Islet of Langerhans (tissue), 1 donor: Measurements from ENCODE around the gene SLC49A3.
"Not testable (repeated sequence)": the region's sequence is repeated elsewhere in the genome, so short reads cannot be mapped to it uniquely, and the experiment has no call there.

Source experiments
- FAIRE-seq: peaks from one replicate; lab custom pipeline; 2011; peaks lifted over from hg19 to GRCh38; lab: Jason Lieb, UNC

The SLC49A3 gene

GRCh38 chr4:688854-689681 lies at the start of gene SLC49A3:
Gene SLC49A3, minus strand, starts transcription at chr4:689151. Its CDS starts 24 bp downstream, at chr4:689127.
- FAIRE-seq = no peak

- FAIRE-seq = not testable (repeated sequence)
Observed at GRCh38 chr4:736561-736960, 47.6 kb upstream of the SLC49A3 start.

DNA sequence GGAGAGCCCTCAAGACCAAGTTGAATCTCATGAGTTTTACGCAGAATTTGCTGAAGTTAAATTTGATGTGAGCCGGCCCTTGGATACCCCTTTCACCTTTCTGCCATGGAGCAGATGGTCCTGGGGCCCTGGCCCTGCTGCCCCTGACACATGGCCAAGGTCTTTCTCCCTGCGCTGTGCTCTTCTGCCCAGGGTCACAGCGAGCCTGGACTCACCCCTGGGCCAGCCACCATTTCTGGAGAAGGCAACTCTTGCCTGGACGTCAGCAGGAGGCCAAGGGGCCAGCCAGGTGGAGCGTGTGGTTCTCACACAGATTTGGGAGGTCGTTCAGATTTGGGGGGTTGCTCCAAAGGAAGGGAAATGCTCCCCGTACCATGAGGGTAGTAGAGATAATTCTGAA lies 46.6 kb upstream of the SLC49A3 start:
- no peak for FAIRE-seq

DNA sequence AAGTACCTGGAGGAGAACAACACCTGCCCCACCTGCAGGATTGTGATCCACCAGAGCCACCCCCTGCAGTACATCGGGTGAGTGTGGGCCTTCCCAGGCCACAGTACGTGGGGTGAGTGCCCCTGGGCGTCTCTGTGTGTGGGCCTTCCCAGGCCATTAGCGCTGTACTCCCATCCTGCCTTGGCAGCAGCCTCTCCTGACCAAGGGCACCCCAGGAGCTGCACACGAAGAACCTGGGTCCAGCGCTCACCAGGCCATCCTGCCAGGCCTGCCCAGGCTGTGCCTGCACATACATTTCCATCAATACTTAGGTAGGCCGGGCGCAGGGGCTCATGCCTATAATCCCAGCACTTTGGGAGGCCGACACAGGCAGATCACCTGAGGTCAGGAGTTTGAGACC lies 46.0 kb upstream of the SLC49A3 start:
- FAIRE-seq = no peak

DNA sequence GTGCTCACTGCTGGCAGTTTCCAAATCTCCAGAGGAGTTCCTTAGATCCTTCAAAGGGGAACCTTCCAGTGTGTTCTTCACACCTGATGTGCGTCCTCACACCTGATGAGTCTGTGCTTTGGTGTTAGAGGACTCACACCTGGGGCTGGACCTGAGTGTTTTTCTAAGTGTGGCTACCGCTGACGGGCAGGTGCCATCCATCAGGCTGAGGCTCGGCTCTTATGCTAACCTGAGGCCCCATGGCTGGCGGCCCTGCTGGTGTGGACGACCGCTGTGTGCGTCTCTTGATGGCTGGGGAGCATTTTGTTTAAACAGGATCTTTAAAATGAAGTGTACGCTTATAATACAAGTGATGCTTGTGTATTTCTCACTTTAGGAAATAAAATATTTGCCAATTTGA lies 45.1 kb upstream of the SLC49A3 start:
- FAIRE-seq = no peak

- FAIRE-seq = no peak
Observed at GRCh38 chr4:733631-733980, 44.7 kb upstream of the SLC49A3 start.

DNA sequence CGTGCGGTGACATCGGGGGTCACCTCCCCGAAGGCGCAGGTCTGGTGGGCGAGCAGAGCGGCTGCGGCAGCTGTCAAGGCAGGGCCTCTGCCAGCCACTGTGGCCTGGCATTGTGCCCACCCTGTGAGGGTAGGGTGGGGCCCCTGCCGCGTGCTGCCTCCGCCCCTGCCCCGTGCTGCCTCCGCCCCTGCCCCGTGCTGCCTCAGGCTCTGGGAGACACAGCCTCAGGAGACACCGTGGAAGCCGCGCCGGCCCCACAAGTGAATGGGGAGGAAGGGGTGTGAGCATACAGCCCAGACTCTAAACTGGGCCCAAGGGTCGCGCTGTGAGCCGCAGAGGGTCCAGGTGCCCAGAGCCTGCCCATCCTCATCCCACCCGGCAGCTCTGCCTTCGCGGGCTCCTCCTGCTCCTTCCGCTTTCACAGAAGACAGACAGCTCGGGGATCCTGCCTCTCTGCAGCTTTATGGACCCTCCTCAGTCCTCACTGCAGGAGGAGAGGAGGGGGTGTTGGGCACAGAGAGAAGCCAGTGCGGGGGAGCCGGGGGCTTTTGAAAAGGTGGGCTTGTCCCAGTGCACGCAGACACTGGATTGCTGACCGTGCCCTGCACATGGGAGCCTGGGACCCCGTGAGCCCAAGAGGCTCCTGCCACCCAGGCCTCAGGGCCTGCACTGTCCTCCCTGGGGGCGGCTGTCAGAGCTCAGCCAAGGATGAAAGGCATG lies 44.1 kb upstream of the SLC49A3 start:
- FAIRE-seq = no peak

- FAIRE-seq = no peak
Observed at GRCh38 chr4:732486-732885, 43.5 kb upstream of the SLC49A3 start.

DNA sequence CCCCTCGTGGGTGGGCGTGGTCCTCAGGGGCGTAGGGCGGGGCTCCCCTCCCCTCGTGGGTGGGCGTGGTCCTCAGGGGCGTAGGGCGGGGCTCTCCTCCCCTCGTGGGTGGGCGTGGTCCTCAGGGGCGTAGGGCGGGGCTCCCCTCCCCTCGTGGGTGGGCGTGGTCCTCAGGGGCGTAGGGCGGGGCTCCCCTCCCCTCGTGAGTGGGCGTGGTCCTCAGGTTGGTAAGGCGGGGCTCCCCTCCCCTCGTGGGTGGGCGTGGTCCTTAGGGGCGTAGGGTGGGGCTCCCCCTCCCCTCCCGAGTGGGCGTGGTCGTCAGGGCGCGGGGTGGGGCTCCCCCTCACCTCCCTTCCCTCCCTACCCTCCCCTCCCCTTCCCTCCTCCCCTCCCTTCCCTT lies 43.0 kb upstream of the SLC49A3 start:
- not testable (repeated sequence) for FAIRE-seq

- FAIRE-seq = not testable (repeated sequence)
Observed at GRCh38 chr4:730946-731904, 42.3 kb upstream of the SLC49A3 start.

GRCh38 chr4:730511-730910 lies 41.6 kb upstream of the SLC49A3 start:
- no peak for FAIRE-seq

GRCh38 chr4:729336-730315 lies 40.7 kb upstream of the SLC49A3 start:
- FAIRE-seq = no peak

GRCh38 chr4:727576-727975 lies 38.6 kb upstream of the SLC49A3 start:
- no peak for FAIRE-seq

GRCh38 chr4:726838-727237 lies 37.9 kb upstream of the SLC49A3 start:
- FAIRE-seq = no peak

DNA sequence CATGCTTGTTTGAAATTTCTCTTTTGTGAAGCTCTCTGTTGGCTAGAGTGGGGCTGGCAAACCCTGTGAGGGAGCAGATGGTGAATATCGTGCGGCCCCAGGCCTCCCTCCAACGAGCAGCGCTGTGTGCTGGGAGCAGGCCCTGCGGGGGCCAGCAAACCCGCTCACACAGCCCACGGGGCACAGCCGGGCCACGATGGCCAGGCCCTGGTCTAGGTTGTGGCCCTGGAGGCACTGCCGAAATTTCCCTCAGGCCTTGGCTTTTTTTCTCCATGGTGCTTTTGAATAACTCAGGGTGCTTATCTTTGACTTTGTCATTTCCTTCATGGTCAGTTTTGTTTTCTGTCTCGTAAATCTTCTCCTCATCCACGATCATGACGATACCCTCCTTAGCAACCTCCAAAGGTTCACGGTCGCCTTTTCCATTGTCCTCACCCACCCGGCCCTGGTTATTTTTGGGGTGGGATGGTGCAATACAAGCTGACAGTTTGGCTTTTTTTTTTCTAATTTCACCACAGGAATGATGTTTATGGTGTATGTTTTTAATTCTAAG lies 37.4 kb upstream of the SLC49A3 start:
- no peak for FAIRE-seq

DNA sequence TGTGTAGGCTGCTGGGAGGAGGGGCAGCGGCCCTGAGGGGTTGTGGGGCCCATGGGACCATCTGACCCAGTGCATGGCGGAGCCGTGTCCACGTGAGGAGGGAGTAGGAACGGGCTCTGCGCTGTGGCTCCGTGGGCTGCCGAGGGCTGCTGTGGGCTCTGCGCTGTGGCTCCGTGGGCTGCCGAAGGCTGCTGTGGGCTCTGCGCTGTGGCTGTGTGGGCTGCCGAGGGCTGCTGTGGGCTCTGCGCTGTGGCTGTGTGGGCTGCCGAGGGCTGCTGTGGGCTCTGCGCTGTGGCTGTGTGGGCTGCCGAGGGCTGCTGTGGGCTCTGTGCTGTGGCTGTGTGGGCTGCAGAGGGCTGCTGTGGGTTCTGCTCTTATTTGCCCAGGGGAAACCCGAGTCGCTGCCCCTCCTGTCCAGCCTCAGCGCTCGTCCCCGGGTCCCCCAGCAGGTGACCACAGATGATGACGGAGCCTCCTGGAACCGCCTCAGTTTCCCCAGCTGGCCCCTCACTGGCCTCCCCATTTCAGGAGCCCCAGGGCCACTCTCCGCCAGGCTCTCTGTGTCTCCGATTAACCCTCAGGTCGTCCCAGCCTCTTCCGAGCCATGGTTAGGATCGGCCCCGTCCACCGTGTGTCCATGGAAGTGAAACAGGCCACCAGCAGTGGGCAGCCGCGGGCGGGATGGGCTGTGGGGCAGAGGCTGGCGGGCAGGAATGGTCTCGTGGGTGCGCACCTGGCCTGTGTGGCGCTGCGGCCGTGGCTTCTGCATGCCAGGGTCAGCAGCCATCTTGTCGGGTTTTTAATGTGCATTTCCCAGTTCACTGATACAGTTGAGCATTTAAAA lies 36.7 kb upstream of the SLC49A3 start:
- no peak for FAIRE-seq

DNA sequence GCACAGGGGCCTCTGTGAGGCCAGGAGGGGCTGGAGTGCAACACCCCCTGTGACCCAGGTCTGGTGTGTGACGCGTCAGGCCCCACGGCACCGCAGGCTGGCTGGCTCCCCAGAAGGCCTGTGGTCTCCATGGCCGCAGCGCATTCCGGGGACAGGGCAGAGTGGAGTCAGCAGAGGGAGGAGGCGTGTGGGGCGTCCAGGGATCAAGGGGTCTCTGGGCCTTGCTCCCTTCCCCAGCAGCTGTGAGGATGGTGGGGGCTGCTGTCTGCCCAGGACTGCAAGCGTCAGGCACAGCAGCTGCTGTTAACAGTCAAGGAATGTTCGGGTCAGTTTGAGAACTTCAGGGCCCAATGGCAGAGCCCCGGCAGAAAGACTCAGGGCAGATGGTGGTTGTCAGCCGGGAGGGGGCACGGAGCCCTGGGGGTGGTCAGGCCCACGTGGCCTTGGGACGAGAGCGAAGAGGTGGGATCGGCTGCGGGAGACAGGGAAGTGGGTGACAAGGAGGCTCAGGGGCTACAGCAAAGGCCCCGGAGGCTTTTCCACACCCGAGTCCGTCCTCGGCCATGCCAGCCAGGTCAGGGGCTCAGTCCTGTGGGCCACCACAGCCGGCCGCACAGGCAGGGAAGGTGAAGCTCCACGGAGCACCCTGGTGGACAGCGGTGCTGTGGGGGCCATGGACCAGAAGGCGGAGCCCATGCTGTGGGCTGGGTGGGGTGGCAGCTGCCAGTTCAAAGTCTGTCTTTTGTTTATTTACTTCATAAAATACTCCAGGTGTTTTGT lies 35.0 kb upstream of the SLC49A3 start:
- FAIRE-seq = no peak

DNA sequence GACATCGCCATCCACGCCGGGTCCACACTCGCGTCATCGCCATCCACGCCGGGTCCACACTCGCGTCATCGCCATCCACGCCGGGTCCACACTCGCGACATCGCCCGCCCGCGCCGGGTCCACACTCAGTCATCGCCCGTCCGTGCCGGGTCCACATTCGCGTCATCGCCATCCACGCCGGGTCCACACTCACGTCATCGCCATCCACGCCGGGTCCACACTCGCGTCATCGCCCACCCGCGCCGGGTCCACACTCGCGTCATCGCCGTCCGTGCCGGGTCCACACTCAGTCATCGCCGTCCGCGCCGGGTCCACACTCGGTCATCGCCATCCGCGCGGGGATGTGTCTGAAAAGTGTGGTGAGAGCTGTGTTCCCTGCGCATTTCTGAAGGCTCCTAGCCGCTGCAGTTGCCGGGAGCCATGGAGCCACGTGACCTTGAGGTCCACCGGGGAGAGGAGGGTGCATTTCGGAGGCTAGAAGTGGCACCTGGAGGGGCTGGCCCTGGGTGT lies 34.0 kb upstream of the SLC49A3 start:
- no peak for FAIRE-seq

GRCh38 chr4:722169-722725 lies 33.3 kb upstream of the SLC49A3 start:
- FAIRE-seq = no peak
